22Rv1 (cell line): ENCODE measurements around the gene RPLP2.
A peak's percentile ranks its signal among the peaks of the same experiment; 100 is the strongest.

Experiments
- H3K27ac ChIP-seq: fragments of 450-650 bp; 2 replicates; pipeline ENCODE4 v1.5.1; 2017
- CTCF ChIP-seq: fragments of 450-650 bp; IDR thresholded peaks from 2 replicates; pipeline ENCODE4 v1.5.1; 2017; ENCODE audit warnings: mild to moderate bottlenecking
- ZFX ChIP-seq: fragments of 450-650 bp; IDR thresholded peaks from 2 replicates; pipeline ENCODE4 v1.6.1; 2017; ENCODE audit warnings: antibody characterized with exemption, borderline replicate concordance

The RPLP2 gene

GRCh38 chr11:858762-859339 is 49.1 kb downstream of the RPLP2 start:
- TF ChIP-seq CTCF = no peak
- no peak for TF ChIP-seq ZFX
- no peak overlapping the region for H3K27ac ChIP-seq

GRCh38 chr11:859394-860131 is 49.8 kb downstream of the RPLP2 start:
- H3K27ac ChIP-seq = peak overlapping the region; percentile 71
- TF ChIP-seq ZFX (no peak), CTCF (no peak)

GRCh38 chr11:860234-861104 is 50.7 kb downstream of the RPLP2 start:
- no peak for TF ChIP-seq ZFX
- TF ChIP-seq CTCF = no peak
- peak overlapping the region; percentile 71 for H3K27ac ChIP-seq

- H3K27ac ChIP-seq = peak overlapping the region; percentile 36
- no peak for TF ChIP-seq CTCF
- TF ChIP-seq ZFX = no peak
These were observed 51.3 kb downstream of the RPLP2 start for GRCh38 chr11:861105-861479.

- TF ChIP-seq CTCF (no peak), ZFX (no peak)
- peak overlapping the region; percentile 36 for H3K27ac ChIP-seq
These were observed 52.4 kb downstream of the RPLP2 start for GRCh38 chr11:862081-862661.
